ENCODE measurements around the gene INKA1.

GRCh38 chr3:49780080-49780974 lies 22.7 kb upstream of the INKA1 start:
- TF ChIP-seq POLR2AphosphoS5 (IDR thresholded peaks at IDR 0.05) (no peak), POLR2A (IDR thresholded peaks at IDR 0.05) (no peak)

Data from stomach (tissue), 4 donors.